Stimulated activated CD4-positive, alpha-beta T cell treated with anti-CD3 and anti-CD28 coated beads, Interleukin-15, amount 100 ng/mL, for 24 hours (primary cell): ENCODE results near the gene ITIH6.
"Not testable (repeated sequence)": the region's sequence is repeated elsewhere in the genome, so short reads cannot be mapped to it uniquely, and the experiment has no call there.

Experiments
- DNase-seq: peaks from one replicate; pipeline ENCODE4 v3.0.0-alpha.2; 2020

ITIH6 gene

GRCh38 chrX:54794795-54795194 is 3.3 kb downstream of the ITIH6 start:
- DNase-seq: no peak

- DNase-seq: no peak
These were observed 4.0 kb downstream of the ITIH6 start for GRCh38 chrX:54794028-54794427.

DNA sequence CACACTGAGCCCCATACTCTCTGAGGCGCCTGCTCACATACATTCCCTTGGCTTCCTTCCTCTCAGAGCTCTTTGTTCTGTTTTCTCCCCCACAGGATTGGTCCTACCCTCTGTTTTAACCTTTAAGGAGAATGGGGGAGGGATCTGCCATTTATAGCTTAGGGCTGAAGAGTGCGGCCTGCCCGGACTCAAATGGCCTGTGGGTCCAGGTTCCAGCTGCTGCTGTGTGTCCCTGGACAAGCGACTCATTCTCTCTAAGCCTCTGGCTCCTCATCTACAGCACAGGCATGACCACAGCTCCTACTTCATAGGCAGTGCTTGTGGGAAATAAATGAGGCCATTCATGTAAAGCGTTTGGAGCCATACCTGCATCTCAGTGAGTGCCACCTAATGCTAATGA is 8.7 kb downstream of the ITIH6 start:
- DNase-seq: not testable (repeated sequence)

DNA sequence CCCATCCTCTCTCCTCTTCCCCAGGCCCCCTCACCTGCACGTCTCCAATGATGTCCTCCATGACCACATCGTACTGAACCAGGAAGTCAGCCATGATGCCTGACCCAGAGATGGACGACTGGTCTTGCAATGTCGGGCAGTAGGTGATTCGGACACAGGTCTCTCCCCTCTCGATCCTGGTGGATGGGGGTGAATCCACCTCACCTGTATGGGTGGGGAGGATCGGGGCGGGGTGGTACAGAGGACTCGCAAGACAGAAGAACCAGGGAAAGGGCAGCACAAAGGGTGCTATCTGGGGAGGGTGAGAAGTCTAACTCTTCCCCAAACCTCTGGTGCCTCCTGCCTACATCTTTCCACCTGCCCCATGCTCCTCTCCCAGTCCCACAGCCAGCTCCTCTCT is 9.6 kb downstream of the ITIH6 start:
- no peak for DNase-seq

GRCh38 chrX:54786967-54787366 is 11.1 kb downstream of the ITIH6 start:
- peak; percentile 35 for DNase-seq

DNA sequence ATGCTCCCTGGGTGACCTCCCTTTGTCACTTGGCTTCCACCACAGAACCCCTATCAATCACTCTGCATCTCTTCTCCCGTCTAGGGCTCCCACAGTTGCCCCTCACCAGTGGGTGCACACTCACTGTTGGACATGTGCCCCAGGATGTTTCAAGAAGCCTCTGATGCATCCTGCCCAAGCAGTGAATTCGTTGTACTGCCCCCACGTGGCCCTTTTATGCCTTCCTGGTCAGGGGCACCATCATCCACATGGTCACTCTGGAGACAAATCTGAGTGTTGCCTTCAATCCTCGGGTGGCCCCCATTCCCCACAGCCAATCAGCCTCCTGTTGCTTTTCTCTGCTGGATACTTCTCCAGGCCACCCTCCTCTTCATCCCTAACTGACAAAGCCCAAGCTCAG is 12.2 kb downstream of the ITIH6 start:
- peak; percentile 10 for DNase-seq

DNA sequence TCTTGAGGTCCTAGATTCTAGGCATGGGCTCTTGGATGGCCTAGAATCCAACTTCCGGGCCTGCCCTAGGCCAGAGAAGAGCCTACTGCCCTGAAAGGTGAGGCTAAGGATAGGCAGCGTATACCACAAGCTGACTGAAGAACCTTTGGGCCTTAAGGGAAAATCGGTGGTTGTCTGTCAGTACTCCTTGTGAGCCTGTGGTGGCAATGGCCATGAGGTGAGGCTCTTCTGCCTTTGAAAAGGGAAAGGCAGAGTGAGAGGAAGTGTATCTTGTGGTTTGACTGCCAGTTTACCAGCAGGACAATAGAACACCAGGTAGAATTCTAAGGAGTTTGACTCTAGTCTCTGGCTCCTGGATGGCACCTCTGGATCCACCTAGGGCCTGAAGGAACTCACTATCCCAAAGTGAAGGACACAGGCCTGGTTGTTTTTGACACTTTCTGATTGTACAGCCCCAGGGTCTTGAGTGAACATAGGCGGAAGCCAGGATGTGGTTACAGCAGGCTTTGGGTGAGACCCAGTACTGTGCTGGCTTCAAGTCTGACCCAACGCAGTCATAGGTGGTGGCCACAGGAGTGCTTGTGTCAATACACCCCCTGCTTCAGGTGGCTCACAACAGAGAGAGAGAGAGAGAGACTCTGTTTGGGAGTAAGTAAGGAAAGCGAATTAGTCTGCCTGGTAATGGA is 20.9 kb downstream of the ITIH6 start:
- DNase-seq: no peak

DNA sequence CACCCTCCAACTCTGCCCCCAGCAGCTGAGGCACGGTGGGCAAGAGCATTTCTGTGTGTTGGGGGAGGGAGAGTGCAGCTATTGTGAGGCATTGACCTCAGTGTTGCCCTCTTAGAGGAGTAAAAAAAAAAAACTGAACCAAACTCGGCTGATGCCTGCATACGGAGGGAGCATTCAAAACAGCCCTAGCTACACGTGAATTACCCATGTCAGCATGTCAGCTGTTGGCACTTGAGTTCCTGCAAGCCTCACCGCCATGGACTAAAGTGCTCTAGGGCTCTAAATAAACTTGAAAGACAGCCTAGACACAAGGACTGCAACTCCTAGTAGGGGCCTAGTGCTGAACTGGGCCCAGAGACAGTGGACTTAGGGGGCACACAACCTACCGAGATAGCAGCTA is 22.0 kb downstream of the ITIH6 start:
- no peak for DNase-seq

DNA sequence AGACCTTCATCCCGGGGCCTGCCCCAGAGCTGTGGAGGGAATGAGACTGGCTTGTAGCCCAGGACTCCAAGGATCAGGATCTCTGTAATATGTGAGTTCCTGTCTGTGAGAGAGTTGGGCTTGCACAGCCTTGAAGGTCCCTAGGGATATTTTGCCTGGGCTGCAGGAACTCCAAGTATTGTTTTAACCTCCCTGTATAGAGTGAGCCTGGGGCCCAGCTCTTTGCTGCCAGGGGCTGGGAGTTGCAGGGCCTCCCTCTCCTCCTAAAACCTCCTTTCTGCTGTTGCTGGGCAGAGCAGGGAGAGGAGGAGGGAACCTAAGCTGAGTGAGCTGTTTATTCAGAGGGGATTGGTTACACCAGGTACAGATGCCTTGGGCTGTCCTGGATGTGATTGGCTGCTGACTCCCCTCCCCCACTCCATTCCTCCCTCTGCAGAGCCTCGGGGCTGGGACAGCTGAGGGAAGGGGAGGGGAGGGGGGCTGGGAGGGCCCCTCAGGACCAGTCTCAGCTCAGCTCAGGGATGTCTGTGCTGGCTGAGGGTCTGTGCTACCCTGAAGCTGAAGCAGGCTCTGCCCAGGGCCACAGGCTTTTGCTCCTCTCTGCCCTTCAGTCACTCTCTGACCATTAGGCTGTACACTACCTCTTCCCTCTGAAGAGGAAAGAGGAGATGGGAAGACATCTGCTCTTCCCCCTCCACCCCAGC is 23.5 kb downstream of the ITIH6 start:
- not testable (repeated sequence) for DNase-seq

- no peak for DNase-seq
These were observed 39.7 kb downstream of the ITIH6 start for GRCh38 chrX:54758114-54759055.

GRCh38 chrX:54754854-54755253 is 43.2 kb downstream of the ITIH6 start:
- DNase-seq: no peak

DNA sequence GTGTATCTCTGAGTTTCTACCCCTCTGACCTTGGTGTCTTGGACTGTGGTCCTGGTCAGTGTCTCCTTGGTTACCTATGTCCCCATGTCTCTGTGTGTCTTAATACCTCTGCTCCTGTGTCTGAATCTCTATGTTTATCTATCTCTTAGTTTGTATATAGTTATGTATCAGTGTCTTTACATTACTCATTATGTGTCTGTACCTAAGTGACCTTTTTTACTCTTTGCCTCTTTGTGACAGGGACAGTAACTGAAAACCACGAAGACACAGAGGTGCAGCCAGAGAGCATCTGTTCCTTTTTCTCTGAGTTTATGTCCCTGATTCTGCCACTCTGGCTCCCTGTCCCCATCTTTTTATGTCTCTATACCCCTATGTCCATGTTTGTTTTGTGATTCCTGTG is 49.4 kb downstream of the ITIH6 start:
- DNase-seq: no peak

- no peak for DNase-seq
These were observed 50.2 kb downstream of the ITIH6 start for GRCh38 chrX:54747733-54748393.

DNA sequence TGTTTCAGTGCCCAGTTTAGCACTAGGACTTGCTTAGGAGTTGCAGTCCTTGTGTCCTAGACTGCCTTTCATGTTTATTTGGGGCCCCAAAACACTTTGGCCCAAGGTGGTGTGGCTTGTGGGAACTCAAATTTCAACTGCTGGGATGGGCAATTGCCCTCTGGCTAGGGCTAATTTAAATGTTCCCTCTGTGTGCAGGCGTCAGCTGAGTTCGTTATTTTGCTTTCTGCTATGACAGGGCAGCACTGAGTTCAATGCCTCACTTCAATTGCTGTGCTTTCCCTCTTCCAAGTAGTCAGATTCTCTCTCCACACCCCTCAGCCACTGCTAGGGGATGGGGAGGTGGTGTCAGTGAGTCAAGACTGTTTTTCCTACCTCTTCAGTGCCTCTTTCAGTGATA is 51.1 kb downstream of the ITIH6 start:
- no peak for DNase-seq

DNA sequence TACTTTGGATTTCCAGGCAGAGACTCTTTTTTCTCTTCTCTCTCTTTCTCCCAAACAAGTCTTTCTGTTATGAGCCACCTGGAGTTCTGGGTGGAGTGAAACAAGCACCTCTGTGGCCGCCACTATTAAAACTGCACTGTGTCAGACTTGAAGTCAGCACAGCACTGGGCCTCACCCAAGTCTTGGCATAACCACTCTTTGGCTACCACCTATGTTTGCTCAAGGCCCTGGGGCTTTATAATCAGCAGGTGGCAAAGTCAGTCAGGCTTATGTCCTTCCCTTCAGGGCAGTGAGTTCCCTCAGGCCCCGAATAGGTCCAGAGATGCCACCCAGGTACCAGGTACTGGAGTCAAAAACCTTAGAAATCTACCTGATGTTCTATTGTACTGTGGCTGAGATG is 52.4 kb downstream of the ITIH6 start:
- no peak for DNase-seq

DNA sequence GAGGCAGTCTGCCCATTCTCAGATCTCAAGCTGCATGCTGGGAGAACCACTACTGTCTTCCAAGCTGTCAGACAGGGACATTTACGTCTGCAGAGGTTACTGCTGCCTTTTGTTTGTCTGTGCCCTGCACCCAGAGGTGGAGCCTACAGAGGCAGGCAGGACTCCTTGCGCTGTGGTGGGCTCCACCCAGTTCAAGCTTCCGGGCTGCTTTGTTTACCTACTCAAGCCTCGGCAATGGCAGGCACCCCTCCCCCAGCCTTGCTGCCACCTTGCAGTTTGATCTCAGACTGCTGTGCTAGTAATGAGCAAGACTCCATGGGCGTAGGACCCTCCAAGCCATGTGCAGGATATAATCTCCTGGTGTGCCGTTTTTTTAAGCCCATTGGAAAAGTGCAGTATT is 59.5 kb downstream of the ITIH6 start:
- not testable (repeated sequence) for DNase-seq

DNA sequence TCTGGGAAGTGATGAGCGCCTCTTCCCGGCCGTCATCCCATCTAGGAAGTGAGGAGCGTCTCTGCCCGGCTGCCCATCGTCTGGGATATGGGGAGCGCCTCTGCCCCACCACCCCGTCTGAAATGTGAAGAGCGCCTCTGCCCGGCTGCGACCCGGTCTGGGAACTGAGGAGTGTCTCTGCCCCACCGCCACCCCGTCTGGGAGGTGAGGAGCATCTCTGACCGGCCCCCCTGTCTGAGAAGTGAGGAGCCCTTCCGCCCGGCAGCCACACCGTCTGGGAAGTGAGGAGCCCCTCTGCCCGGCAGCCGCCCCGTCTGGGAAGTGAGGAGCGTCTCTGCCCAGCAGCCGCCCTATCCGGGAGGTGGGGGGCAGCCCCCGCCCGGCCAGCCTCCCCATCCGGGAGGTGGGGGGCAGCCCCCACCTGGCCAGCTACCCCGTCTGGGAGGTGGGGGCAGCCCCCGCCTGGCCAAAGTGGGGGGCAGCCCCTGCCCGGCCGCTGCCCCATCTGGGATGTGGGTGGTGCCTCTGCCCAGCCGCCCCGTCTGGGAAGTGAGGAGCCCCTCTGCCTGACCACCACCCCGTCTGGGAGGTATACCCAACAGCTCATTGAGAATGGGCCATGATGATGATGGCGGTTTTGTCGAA is 61.6 kb downstream of the ITIH6 start:
- DNase-seq: not testable (repeated sequence)

DNA sequence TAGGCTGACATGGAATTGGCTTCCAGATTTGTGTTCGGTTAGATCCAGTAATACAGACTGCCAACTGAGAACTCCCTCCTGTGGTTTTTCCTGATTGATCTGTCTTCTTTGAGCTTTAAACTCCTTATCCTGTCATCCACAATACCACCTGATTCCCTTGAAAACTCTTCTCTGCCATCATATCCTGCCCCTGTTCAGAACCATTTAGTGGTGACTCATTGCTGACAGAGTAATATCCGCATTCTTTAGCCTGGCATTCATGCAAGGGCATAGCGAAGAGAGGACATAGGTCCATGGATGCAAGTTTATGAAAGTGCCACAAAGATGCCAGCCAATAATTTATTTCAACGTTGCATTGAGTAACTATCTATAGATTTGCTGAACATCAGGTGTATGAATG is 76.6 kb downstream of the ITIH6 start:
- no peak for DNase-seq

DNA sequence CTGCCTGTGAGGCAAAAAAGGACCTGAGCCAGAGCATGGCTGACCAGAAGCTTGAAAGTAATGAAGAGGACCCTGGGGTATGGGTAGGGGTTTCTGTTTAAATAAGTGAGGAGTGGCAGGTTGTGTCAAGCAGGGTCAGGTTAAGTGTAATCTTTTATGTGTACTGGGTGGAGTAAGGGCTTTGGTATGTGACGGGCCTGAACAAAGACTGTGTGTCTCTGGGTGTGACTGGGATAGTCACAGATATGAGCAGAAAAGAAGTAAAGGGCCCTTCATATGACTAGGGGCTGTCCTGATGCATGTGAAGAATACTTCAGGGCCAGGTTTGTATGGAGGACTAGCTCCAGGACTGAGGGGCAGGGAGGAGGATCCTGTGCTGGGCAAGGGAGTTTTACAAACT is 82.4 kb downstream of the ITIH6 start:
- no peak for DNase-seq

- no peak for DNase-seq
These were observed 83.6 kb downstream of the ITIH6 start for GRCh38 chrX:54714424-54714823.

GRCh38 chrX:54711735-54712134 is 86.3 kb downstream of the ITIH6 start:
- no peak for DNase-seq

- no peak for DNase-seq
These were observed 87.1 kb downstream of the ITIH6 start for GRCh38 chrX:54710920-54711319.

- no peak for DNase-seq
These were observed 89.7 kb downstream of the ITIH6 start for GRCh38 chrX:54708404-54708803.
